B cell (primary cell): ENCODE results near the gene STXBP4. TPM values are rescaled to one million over a fixed set of nuclear protein-coding genes. Genes with fewer than 3 reads are reported as not detected.

Experiments used
- ATAC-seq: fragments of 200-7000 bp; cut with Tn5 transposase; one replicate; pipeline ENCODE4 v1.10.0; 2021; ENCODE audit warnings: low read depth, mild to moderate bottlenecking, moderate number of reproducible peaks, moderate library complexity
- CTCF ChIA-PET: fragments of 350-600 bp; sonication (Branson Sonifier 250); formaldehyde crosslinking; loops from one replicate; lab custom pipeline; 2021; ENCODE audit warnings: antibody characterized with exemption, inconsistent platforms; lab: Charles Lee
- POLR2A ChIA-PET: fragments of 350-600 bp; sonication (Branson Sonifier 250); formaldehyde crosslinking; loops from one replicate; lab custom pipeline; 2021; ENCODE audit warnings: antibody characterized with exemption; lab: Charles Lee
- DNase-seq: peaks from one replicate; pipeline ENCODE4 v3.0.0; 2013
- H2AFZ ChIP-seq: 2 replicates; pipeline ENCODE4 v1.6.1; 2012; ENCODE audit warnings: mild to moderate bottlenecking, low read depth, low read length; ENCODE audit not compliant: insufficient read depth, poor library complexity, severe bottlenecking
- H3K27ac ChIP-seq, 2 donors: 1 replicate in 1 of 2; 2 replicates in 1 of 2; pipeline ENCODE4 v1.5.1; 2012 to 2013; ENCODE audit warnings: low read length in 2 of 2, mild to moderate bottlenecking in 2 of 2, moderate library complexity in 1 of 2
- H3K27me3 ChIP-seq, 4 experiments: fragments of 200-600 bp in 1 of 4; sonication (generic) in 1 of 4; replicated peaks in 1 of 4; 1 replicate in 2 of 4; 2 replicates in 2 of 4; pipeline versions ENCODE4 v1.6.1 to v1.7.0; 2013 to 2016; ENCODE audit warnings: low read length in 3 of 4, mild to moderate bottlenecking in 2 of 4, mixed read lengths in 1 of 4, moderate library complexity in 1 of 4; ENCODE audit not compliant: insufficient read depth in 4 of 4, control insufficient read depth in 3 of 4; ENCODE audit errors: control extremely low read depth in 1 of 4
- H3K36me3 ChIP-seq, 2 experiments: replicated peaks in 1 of 2; 1 replicate in 1 of 2; 2 replicates in 1 of 2; pipeline versions ENCODE4 v1.6.1 to v1.7.1; 2013; ENCODE audit warnings: low read length in 1 of 2; ENCODE audit not compliant: insufficient read depth in 2 of 2, control insufficient read depth in 1 of 2; ENCODE audit errors: control extremely low read depth in 1 of 2, extremely low read depth in 1 of 2
- H3K4me1 ChIP-seq, 2 donors: fragments of 200-600 bp in 1 of 2; sonication (generic) in 1 of 2; 1 replicate in 1 of 2; 2 replicates in 1 of 2; pipeline versions ENCODE4 v1.5.1 to v1.6.1; 2013 to 2017; ENCODE audit warnings: low read length in 2 of 2; ENCODE audit not compliant: control insufficient read depth in 2 of 2, insufficient read depth in 2 of 2
- H3K4me2 ChIP-seq: replicated peaks from 2 replicates; pipeline ENCODE3; 2012; ENCODE audit warnings: mild to moderate bottlenecking, low read depth, low read length; ENCODE audit not compliant: poor library complexity, severe bottlenecking
- H3K4me3 ChIP-seq, 5 experiments: fragments of 200-600 bp in 1 of 5; sonication (generic) in 1 of 5; 1 replicate in 3 of 5; 2 replicates in 2 of 5; pipeline versions ENCODE4 v1.5.1 to v1.7.0; 2011 to 2016; ENCODE audit warnings: low read length in 4 of 5, mild to moderate bottlenecking in 4 of 5, low read depth in 2 of 5, control low read depth in 1 of 5, moderate library complexity in 1 of 5; ENCODE audit not compliant: insufficient read depth in 1 of 5; ENCODE audit errors: control extremely low read depth in 1 of 5, extremely low read depth in 1 of 5
- H3K79me2 ChIP-seq: fragments of 200-600 bp; sonication (generic); one replicate; pipeline ENCODE4 v1.6.0; 2016; ENCODE audit warnings: low read length; ENCODE audit not compliant: control insufficient read depth, insufficient read depth
- H3K9ac ChIP-seq: fragments of 200-600 bp; sonication (generic); 2 replicates; pipeline ENCODE4 v1.6.1; 2017; ENCODE audit warnings: mild to moderate bottlenecking, low read length, moderate library complexity
- H3K9me3 ChIP-seq, 3 donors: one replicate each; pipeline versions ENCODE4 v1.6.1 to v1.7.1; 2013; ENCODE audit warnings: low read length in 2 of 3; ENCODE audit not compliant: control insufficient read depth in 2 of 3, insufficient read depth in 1 of 3; ENCODE audit errors: control extremely low read depth in 1 of 3
- H4K20me1 ChIP-seq: 2 replicates; pipeline ENCODE4 v1.6.0; 2012; ENCODE audit warnings: mild to moderate bottlenecking, low read length; ENCODE audit not compliant: insufficient read depth, control insufficient read depth, poor library complexity, severe bottlenecking
- H3K27ac Mint-ChIP-seq: one replicate; pipeline ENCODE4 v1.8.0; 2021; ENCODE audit warnings: mixed read lengths
- H3K27me3 Mint-ChIP-seq: one replicate; pipeline ENCODE4 v1.8.0; 2021; ENCODE audit warnings: mixed read lengths
- H3K4me1 Mint-ChIP-seq: one replicate; pipeline ENCODE4 v1.8.0; 2021; ENCODE audit warnings: mixed read lengths
- H3K4me3 Mint-ChIP-seq: one replicate; pipeline ENCODE4 v1.8.0; 2021; ENCODE audit warnings: mixed read lengths
- H3K9me3 Mint-ChIP-seq: one replicate; pipeline ENCODE4 v1.8.0; 2022; ENCODE audit warnings: mixed read lengths; ENCODE audit not compliant: insufficient read depth
- EZH2 ChIP-seq: IDR thresholded peaks from 2 replicates; pipeline ENCODE4 v1.6.1; 2012; ENCODE audit warnings: borderline replicate concordance, low read depth, mild to moderate bottlenecking, moderate library complexity, low read length; ENCODE audit not compliant: insufficient read depth, poor library complexity, severe bottlenecking
- whole genome bisulfite sequencing: methylation state at CpG from one replicate; pipeline ENCODE4 v1.1.5; 2013; ENCODE audit warnings: missing lambda C conversion rate; ENCODE audit not compliant: insufficient coverage; 5-methylcytosine and 5-hydroxymethylcytosine counted together
- intact Hi-C: fragments of 100-400 bp; cut with micrococcal nuclease; formaldehyde crosslinking; loops from one replicate; pipeline ENCODE4 v1.10.0; 2022
- polyA plus RNA-seq: library from polyadenylated mRNA; depleted of rRNA; stranded (reverse); fragments of >200 nt; gene quantifications from 2 replicates; pipeline ENCODE4 v1.2.3, GENCODE V29; 2012
- total RNA-seq, 2 donors: library from RNA; stranded (reverse); fragments of 120-200 nt in 1 of 2; gene quantifications; 1 replicate in 1 of 2; 2 replicates in 1 of 2; pipeline versions ENCODE4 v1.2.3 to v1.2.4, GENCODE V29; 2013 to 2022
- TF ChIP-seq, protein P1 (sequence below): fragments of 200-600 bp; IDR thresholded peaks from one replicate; pipeline ENCODE4 v1.8.0; 2022; ENCODE audit warnings: antibody characterized with exemption, mild to moderate bottlenecking

STXBP4 gene
- total and polyA plus RNA-seq, 2 donors (not counting 1 experiment from before 2014, with no cell fraction given): 1.2 to 11.4 TPM

DNA sequence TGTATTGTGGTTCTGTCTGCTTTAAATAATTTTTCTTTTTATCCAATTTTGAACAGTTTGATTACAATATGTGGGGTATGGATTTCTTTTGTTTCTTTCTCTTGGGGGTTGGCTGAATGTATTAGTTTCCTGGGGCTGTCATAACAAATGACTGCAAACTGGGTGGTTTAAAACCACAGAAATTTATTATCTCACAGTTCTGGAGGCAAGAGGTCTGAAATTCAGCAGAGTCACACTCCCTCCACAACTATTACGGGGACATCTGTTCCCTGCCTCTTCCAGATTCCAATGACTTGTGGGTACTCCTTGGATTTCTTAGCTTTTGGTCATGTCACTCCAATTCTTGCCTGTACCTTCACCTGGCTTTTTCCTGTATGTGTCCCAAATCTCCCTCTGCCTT is 23.8 kb upstream of the STXBP4 start:
- H3K4me1 ChIP-seq: no peaks in the 10 kb centered on the region
- H4K20me1 ChIP-seq: no peaks in the 10 kb centered on the region
- no peaks in the 10 kb centered on the region for H3K9me3 ChIP-seq
- ChIA-PET POLR2A (no interaction called here), CTCF (no interaction called here)
- no peak for DNase-seq
- H3K4me3 Mint-ChIP-seq: no peak overlapping the region
- H3K36me3 ChIP-seq: no peaks in the 10 kb centered on the region
- 38% methylated on average over 1 of the region's 1 CpG for WGBS
- no peak overlapping the region for H3K27ac ChIP-seq
- no peak overlapping the region for H3K4me2 ChIP-seq
- TF ChIP-seq EZH2: no peak
- TF ChIP-seq, protein P1, sequence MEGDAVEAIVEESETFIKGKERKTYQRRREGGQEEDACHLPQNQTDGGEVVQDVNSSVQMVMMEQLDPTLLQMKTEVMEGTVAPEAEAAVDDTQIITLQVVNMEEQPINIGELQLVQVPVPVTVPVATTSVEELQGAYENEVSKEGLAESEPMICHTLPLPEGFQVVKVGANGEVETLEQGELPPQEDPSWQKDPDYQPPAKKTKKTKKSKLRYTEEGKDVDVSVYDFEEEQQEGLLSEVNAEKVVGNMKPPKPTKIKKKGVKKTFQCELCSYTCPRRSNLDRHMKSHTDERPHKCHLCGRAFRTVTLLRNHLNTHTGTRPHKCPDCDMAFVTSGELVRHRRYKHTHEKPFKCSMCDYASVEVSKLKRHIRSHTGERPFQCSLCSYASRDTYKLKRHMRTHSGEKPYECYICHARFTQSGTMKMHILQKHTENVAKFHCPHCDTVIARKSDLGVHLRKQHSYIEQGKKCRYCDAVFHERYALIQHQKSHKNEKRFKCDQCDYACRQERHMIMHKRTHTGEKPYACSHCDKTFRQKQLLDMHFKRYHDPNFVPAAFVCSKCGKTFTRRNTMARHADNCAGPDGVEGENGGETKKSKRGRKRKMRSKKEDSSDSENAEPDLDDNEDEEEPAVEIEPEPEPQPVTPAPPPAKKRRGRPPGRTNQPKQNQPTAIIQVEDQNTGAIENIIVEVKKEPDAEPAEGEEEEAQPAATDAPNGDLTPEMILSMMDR: no peak
- intact Hi-C loops: no loop called here
- no peak overlapping the region for H3K9ac ChIP-seq
- H3K27ac Mint-ChIP-seq: no peak overlapping the region
- no peaks in the 10 kb centered on the region for H3K9me3 Mint-ChIP-seq
- peaks cover 10% of the 10 kb centered on the region for H3K27me3 Mint-ChIP-seq
- H3K79me2 ChIP-seq: no peaks in the 10 kb centered on the region
- H3K4me1 Mint-ChIP-seq: no peaks in the 10 kb centered on the region
- H2AFZ ChIP-seq: no peak overlapping the region
- peaks cover 0 to 5% (median 1%) of the 10 kb centered on the region in 4 experiments for H3K27me3 ChIP-seq
- no peak for ATAC-seq
- H3K4me3 ChIP-seq: no peak overlapping the region

DNA sequence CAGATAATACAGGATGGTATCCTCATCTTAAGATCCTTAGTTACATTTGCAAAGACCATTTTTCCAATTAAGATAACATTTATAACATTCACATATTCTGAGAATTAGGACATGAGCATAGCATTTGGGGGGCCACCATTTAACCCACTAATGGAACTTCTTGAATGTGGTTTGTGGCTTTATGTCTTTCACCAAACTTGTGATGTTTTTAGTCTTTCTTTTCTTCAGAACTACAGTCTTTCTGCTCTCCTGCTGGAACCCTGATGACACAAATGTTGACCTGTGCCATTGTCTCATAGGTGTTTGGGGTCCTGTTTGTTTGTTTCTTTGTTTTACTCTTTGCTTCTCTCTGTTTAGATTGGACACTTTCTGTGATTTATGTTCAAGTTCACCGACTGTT is 23.3 kb upstream of the STXBP4 start:
- no peak overlapping the region for H2AFZ ChIP-seq
- H3K36me3 ChIP-seq: no peaks in the 10 kb centered on the region
- DNase-seq (no peak), ATAC-seq (no peak)
- Mint-ChIP-seq H3K27ac (no peak overlapping the region), H3K27me3 (peaks cover 10% of the 10 kb centered on the region), H3K4me3 (no peak overlapping the region), H3K4me1 (no peaks in the 10 kb centered on the region), H3K9me3 (no peaks in the 10 kb centered on the region)
- no peaks in the 10 kb centered on the region for H3K4me1 ChIP-seq
- intact Hi-C loops: no loop called here
- no peaks in the 10 kb centered on the region for H3K9me3 ChIP-seq
- H3K4me3 ChIP-seq: no peak overlapping the region
- POLR2A ChIA-PET: no interaction called here
- H3K27ac ChIP-seq: no peak overlapping the region
- no peak overlapping the region for H3K9ac ChIP-seq
- no peak overlapping the region for H3K4me2 ChIP-seq
- CTCF ChIA-PET: no interaction called here
- H3K27me3 ChIP-seq: peaks cover 0 to 5% (median 1%) of the 10 kb centered on the region in 4 experiments
- H3K79me2 ChIP-seq: no peaks in the 10 kb centered on the region
- WGBS: no CpG with 5 or more reads among the region's 1 CpG
- H4K20me1 ChIP-seq: no peaks in the 10 kb centered on the region
- TF ChIP-seq, protein P1: no peak
- no peak for TF ChIP-seq EZH2
